Measurements from ENCODE around the gene EXOC4.

DNA sequence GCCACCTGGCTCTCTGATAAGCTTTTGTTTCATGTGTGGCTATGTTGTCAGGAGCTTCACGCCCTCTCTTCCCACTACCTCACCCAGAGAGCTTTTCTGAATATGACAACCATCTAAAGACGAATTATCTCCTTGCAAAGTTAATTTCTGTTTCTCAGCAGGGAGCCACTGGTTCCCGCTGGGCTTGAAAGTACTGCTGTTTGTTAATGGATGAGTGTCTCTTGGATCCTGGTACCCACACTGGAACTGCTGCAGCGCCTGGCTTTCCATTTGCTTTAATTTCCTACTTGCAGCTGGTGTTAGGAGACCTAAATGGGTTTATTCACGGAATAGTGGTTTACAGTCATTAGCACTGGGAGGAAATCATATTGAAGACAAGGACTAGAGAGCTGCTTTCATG, 606.4 kb downstream of the EXOC4 start:
- TF ChIP-seq POLR2AphosphoS5 (IDR thresholded peaks at IDR 0.05; ENCODE audit: borderline replicate concordance, low read depth, low read length) (no peak), EZH2 (IDR thresholded peaks at IDR 0.05) (no peak)

All from SK-N-MC (cell line).